ENCODE measurements around the gene TET3. TPM values are rescaled to one million over a fixed set of nuclear protein-coding genes. Genes with fewer than 3 reads are reported as not detected.

TET3 gene
- total RNA-seq, 2 experiments from 2014 or later: 22.2 to 24.1 TPM

DNA sequence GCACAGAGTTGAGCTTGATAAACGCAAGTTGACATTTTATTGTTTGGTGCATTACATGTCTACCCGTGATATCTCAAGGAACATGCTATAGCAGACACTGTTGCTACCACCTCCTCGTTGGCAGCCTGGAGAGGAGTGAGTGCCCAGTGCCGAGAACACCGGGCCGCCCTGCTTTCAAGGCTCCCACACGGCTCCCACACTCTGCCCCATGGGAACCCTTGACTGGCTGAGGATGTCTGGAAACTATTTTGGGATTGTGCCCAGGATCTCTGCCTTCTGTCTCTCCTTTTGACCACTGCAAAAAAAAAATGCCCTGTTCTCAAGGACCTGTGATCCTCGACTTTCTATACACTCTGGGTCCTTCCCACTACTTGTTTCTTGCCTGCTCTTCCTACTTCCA is 21.1 kb downstream of the TET3 start:
- H3K4me3 Mint-ChIP-seq: peak overlapping the region; percentile 45
- Histone ChIP-seq H3K9me3 (ENCODE audit: control insufficient read depth in 1 of 2, insufficient read depth in 1 of 2, low read length in 2 of 2) (no peaks in the 10 kb centered on the region), H3K4me3 (ENCODE audit: low read length) (no peak overlapping the region), H3K36me3 (ENCODE audit: insufficient read depth, low read length) (peaks cover 32% of the 10 kb centered on the region), H3K27me3 (ENCODE audit: control insufficient read depth in 1 of 2, insufficient read depth in 2 of 2, low read length in 2 of 2) (no peaks in the 10 kb centered on the region), H3K27ac (ENCODE audit: low read depth in 1 of 2, low read length in 2 of 2) (no peak overlapping the region), H3K4me1 (ENCODE audit: insufficient read depth, low read length) (peaks cover 50% of the 10 kb centered on the region)
- intact Hi-C loops (cut with DNase I, micrococcal nuclease): no loop called here
- ChIA-PET CTCF (no interaction called here), POLR2A (no interaction called here)
- peaks cover 73% of the 10 kb centered on the region for H3K4me1 Mint-ChIP-seq (ENCODE audit: low read depth)
- peaks cover 26% of the 10 kb centered on the region for H3K36me3 Mint-ChIP-seq (ENCODE audit: low read depth)
- no peaks in the 10 kb centered on the region for H3K9me3 Mint-ChIP-seq
- TF ChIP-seq, protein P1, sequence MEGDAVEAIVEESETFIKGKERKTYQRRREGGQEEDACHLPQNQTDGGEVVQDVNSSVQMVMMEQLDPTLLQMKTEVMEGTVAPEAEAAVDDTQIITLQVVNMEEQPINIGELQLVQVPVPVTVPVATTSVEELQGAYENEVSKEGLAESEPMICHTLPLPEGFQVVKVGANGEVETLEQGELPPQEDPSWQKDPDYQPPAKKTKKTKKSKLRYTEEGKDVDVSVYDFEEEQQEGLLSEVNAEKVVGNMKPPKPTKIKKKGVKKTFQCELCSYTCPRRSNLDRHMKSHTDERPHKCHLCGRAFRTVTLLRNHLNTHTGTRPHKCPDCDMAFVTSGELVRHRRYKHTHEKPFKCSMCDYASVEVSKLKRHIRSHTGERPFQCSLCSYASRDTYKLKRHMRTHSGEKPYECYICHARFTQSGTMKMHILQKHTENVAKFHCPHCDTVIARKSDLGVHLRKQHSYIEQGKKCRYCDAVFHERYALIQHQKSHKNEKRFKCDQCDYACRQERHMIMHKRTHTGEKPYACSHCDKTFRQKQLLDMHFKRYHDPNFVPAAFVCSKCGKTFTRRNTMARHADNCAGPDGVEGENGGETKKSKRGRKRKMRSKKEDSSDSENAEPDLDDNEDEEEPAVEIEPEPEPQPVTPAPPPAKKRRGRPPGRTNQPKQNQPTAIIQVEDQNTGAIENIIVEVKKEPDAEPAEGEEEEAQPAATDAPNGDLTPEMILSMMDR (IDR thresholded peaks at IDR 0.05): no peak
- H3K27ac Mint-ChIP-seq: peak overlapping the region; percentile 44
- no peak for ATAC-seq (ENCODE audit: poor library complexity)
- no peak for DNase-seq
- H3K27me3 Mint-ChIP-seq: no peaks in the 10 kb centered on the region

DNA sequence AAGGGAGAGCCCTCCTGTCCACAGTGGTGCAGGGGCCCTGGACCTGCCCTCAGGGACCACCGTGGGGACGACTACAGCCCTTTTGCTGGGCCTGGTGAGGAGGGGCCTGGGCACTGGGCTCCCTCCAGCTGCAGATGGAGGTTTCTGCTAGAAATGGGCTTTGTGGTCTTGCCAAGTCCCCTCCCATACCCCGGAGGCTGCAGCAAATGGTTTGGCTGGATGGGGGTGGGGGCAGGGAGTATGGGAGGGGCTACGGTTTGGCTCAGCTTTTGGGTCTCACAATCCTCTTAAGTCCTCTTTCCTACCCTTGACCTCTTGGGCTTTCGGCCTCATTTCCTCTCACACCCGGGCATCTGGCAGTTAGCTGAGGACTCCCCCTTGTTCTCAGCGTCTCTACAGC is 21.7 kb downstream of the TET3 start:
- POLR2A ChIA-PET: no interaction called here

DNA sequence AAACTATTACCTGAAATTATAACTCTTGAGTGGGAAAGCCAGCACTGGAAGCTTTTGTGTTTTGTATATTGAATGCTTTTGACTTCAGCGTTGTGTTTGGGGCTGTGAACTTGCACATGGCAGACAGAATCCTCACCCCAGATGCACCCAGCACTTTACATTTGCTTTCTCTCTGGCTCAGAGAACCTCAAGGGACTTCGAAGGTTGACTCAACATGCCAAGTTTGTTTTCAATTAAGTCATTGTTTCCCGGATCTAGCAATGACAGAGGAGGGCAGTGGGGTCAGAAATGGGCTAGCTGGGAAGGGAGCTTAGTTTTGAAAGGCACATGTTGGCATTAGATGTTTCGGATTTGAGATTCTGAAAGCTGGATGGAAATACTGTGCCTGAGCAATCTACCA is 22.4 kb downstream of the TET3 start:
- Histone ChIP-seq H3K4me1 (ENCODE audit: insufficient read depth, low read length) (peaks cover 39% of the 10 kb centered on the region), H3K4me3 (ENCODE audit: low read length) (no peak overlapping the region), H3K27me3 (ENCODE audit: control insufficient read depth in 1 of 2, insufficient read depth in 2 of 2, low read length in 2 of 2) (no peaks in the 10 kb centered on the region), H3K27ac (ENCODE audit: low read depth in 1 of 2, low read length in 2 of 2) (no peak overlapping the region), H3K36me3 (ENCODE audit: insufficient read depth, low read length) (peaks cover 32% of the 10 kb centered on the region), H3K9me3 (ENCODE audit: control insufficient read depth in 1 of 2, insufficient read depth in 1 of 2, low read length in 2 of 2) (no peaks in the 10 kb centered on the region)
- no peak for DNase-seq
- no peaks in the 10 kb centered on the region for H3K27me3 Mint-ChIP-seq
- peaks cover 61% of the 10 kb centered on the region for H3K4me1 Mint-ChIP-seq (ENCODE audit: low read depth)
- intact Hi-C loops (cut with DNase I, micrococcal nuclease): no loop called here
- H3K27ac Mint-ChIP-seq: no peak overlapping the region
- H3K9me3 Mint-ChIP-seq: no peaks in the 10 kb centered on the region
- H3K4me3 Mint-ChIP-seq: no peak overlapping the region
- no peak for ATAC-seq (ENCODE audit: poor library complexity)
- TF ChIP-seq, protein P1 (IDR thresholded peaks at IDR 0.05): no peak
- CTCF ChIA-PET: no interaction called here
- peaks cover 26% of the 10 kb centered on the region for H3K36me3 Mint-ChIP-seq (ENCODE audit: low read depth)
- POLR2A ChIA-PET: no interaction called here

More for the DNA sequence above, 21.7 kb downstream of the TET3 start:
- no peaks in the 10 kb centered on the region for H3K9me3 ChIP-seq (ENCODE audit: control insufficient read depth in 1 of 2, insufficient read depth in 1 of 2, low read length in 2 of 2)
- no peak overlapping the region for H3K27ac ChIP-seq (ENCODE audit: low read depth in 1 of 2, low read length in 2 of 2)
- no peak for DNase-seq
- peaks cover 32% of the 10 kb centered on the region for H3K36me3 ChIP-seq (ENCODE audit: insufficient read depth, low read length)
- intact Hi-C loops (cut with DNase I, micrococcal nuclease): no loop called here
- TF ChIP-seq, protein P1 (IDR thresholded peaks at IDR 0.05): no peak
- Mint-ChIP-seq H3K27me3 (no peaks in the 10 kb centered on the region), H3K27ac (no peak overlapping the region), H3K4me1 (ENCODE audit: low read depth) (peaks cover 66% of the 10 kb centered on the region), H3K9me3 (no peaks in the 10 kb centered on the region), H3K36me3 (ENCODE audit: low read depth) (peaks cover 26% of the 10 kb centered on the region), H3K4me3 (no peak overlapping the region)
- H3K27me3 ChIP-seq (ENCODE audit: control insufficient read depth in 1 of 2, insufficient read depth in 2 of 2, low read length in 2 of 2): no peaks in the 10 kb centered on the region
- CTCF ChIA-PET: no interaction called here
- peaks cover 45% of the 10 kb centered on the region for H3K4me1 ChIP-seq (ENCODE audit: insufficient read depth, low read length)
- no peak for ATAC-seq (ENCODE audit: poor library complexity)
- H3K4me3 ChIP-seq (ENCODE audit: low read length): no peak overlapping the region

Measured in CD4-positive, alpha-beta T cell (primary cell).